IPS DF 6.9 (cell line): ENCODE measurements around the gene CLK2.

Experiments
- DNase-seq: peaks from one replicate; pipeline ENCODE4 v3.0.0-alpha.2; 2013; ENCODE audit warnings: low read depth, low spot score
- H3K27ac ChIP-seq: one replicate; pipeline ENCODE4 v1.5.1; 2013; ENCODE audit warnings: low read length, control low read depth
- H3K27me3 ChIP-seq: 2 replicates; pipeline ENCODE4 v1.6.1; 2013; ENCODE audit warnings: mild to moderate bottlenecking, low read length; ENCODE audit not compliant: control insufficient read depth, insufficient read depth
- H3K36me3 ChIP-seq: 2 replicates; pipeline ENCODE4 v1.6.1; 2013; ENCODE audit warnings: low read length; ENCODE audit not compliant: control insufficient read depth, insufficient read depth
- H3K4me1 ChIP-seq: 2 replicates; pipeline ENCODE4 v1.6.1; 2013; ENCODE audit warnings: low read length; ENCODE audit not compliant: control insufficient read depth, insufficient read depth
- H3K4me3 ChIP-seq: 2 replicates; pipeline ENCODE4 v1.5.1; 2013; ENCODE audit warnings: mild to moderate bottlenecking, low read length
- H3K9me3 ChIP-seq: 2 replicates; pipeline ENCODE4 v1.6.1; 2013; ENCODE audit warnings: low read length, inconsistent platforms; ENCODE audit not compliant: control insufficient read depth, insufficient read depth
- WGBS: extraction: QIAGEN DNeasy Blood & Tissue Kit; methylation state at CpG from one replicate; pipeline ENCODE4 v1.1.7; 2013; ENCODE audit warnings: mixed read lengths, missing lambda C conversion rate; ENCODE audit not compliant: insufficient read length, insufficient coverage; 5-methylcytosine and 5-hydroxymethylcytosine counted together

CLK2 gene

GRCh38 chr1:155309423-155310021 is 36.2 kb upstream of the CLK2 start:
- no peak overlapping the region for H3K27ac ChIP-seq
- H3K27me3 ChIP-seq = no peaks in the 10 kb centered on the region
- WGBS = no CpG with 5 or more reads among the region's 11 CpGs
- H3K36me3 ChIP-seq = peaks cover 14% of the 10 kb centered on the region
- no peaks in the 10 kb centered on the region for H3K9me3 ChIP-seq
- peaks cover 1% of the 10 kb centered on the region; the same call in 1 of the 2 replicates for H3K4me1 ChIP-seq
- H3K4me3 ChIP-seq = peak overlapping the region; percentile 76
- DNase-seq = no peak

DNA sequence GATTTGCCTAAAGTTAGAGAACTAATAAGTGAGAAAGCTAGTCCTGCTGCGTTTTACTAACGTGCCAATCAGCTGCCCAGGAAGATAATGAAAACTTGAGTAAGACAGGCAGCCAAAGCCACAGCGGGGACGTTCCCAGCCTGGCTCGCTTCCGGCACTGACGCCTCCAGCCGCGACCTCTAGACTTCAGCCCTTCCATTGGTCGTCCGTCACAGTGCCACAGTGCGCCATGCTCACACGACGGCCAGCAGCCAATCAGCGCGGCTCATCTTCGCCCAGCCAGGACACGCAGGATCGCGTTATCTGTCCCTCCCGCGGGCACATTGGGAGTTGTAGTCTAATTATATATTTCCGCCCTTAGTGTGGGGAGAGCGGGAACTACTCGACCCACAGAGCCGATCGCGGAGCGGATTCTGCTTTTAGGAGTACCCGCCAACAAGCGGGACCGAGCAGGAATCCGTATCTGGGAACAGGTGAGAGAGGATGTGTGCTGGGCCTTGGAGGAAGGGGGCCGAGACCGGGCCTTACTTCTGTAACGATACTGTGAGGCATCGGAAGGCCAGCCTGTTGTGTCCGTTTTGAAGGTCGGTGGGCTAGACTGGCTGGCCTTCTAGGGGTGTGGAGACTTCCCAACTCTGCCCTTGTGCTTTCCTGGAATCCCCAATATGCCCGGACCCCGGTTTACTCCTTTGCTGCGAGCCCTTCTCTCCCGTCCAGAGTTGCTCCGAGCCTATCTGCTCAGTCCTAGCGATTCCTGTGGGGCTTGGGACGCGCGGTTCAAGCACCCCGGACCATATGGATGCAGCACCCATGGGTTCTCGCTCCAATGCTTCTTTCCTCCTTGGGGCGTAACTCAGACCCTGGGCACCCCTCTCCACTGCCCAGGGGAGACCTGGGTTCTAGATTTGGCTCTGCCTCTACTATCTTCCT is 35.5 kb upstream of the CLK2 start, which contains the start of gene FDPS:
TSS of gene FDPS (plus strand) at position 374 of the 930 bp plus-strand sequence. CDS start 924 bp downstream, outside the sequence.
- peak; percentile 99 for DNase-seq
- no peak within 1 kb of the TSS for H3K27ac ChIP-seq
- peak within 1 kb of the TSS; percentile 76 for H3K4me3 ChIP-seq
- peaks cover 1% of the 10 kb centered on the region; the same call in 1 of the 2 replicates for H3K4me1 ChIP-seq
- H3K9me3 ChIP-seq = no peaks in the 10 kb centered on the region
- H3K36me3 ChIP-seq = peaks cover 10% of the 10 kb centered on the region
- no CpG with 5 or more reads among the region's 51 CpGs for WGBS
- H3K27me3 ChIP-seq = no peaks in the 10 kb centered on the region

- H3K27ac ChIP-seq = no peak overlapping the region
- H3K4me1 ChIP-seq = peaks cover 1% of the 10 kb centered on the region; the same call in 1 of the 2 replicates
- H3K9me3 ChIP-seq = no peaks in the 10 kb centered on the region
- H3K27me3 ChIP-seq = no peaks in the 10 kb centered on the region
- H3K4me3 ChIP-seq = no peak overlapping the region
- peaks cover 4% of the 10 kb centered on the region for H3K36me3 ChIP-seq
- no peak for DNase-seq
- no CpG with 5 or more reads among the region's 6 CpGs for WGBS
Observed at GRCh38 chr1:155307247-155307740, 34.0 kb upstream of the CLK2 start.

- Histone ChIP-seq H3K27ac (no peak overlapping the region), H3K36me3 (no peaks in the 10 kb centered on the region), H3K27me3 (no peaks in the 10 kb centered on the region), H3K4me3 (no peak overlapping the region), H3K4me1 (peaks cover 1% of the 10 kb centered on the region; the same call in 1 of the 2 replicates), H3K9me3 (no peaks in the 10 kb centered on the region)
- DNase-seq = no peak
- no CpG with 5 or more reads among the region's 7 CpGs for WGBS
Observed at GRCh38 chr1:155305881-155306391, 32.6 kb upstream of the CLK2 start.

DNA sequence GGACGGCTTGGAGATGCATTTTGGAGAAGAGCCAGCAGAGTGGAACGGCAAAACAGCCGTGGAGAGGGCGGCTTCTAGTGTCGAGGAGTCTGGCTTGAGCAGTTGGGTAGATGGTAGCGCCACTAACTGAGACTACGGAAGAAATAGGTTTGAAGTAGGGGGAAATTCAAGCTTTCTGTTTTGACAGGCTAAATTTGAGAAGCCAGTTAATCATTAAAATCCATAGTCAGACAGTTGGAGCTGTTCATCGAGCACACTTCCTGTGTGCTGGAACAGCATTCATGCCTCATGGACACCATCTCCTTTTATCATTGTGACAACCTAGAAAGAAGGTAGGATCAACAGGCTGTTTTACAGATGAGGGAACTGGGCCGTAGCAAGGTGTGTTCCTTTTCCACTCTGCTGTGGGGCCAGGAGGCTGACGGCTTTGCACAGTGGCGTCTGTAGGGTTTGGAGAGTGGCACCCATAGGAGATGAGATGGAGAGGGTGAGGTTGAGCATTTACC is 31.3 kb upstream of the CLK2 start:
- no peaks in the 10 kb centered on the region for H3K36me3 ChIP-seq
- H3K4me3 ChIP-seq = no peak overlapping the region
- DNase-seq = no peak
- no peak overlapping the region for H3K27ac ChIP-seq
- WGBS = no CpG with 5 or more reads among the region's 11 CpGs
- H3K27me3 ChIP-seq = no peaks in the 10 kb centered on the region
- no peaks in the 10 kb centered on the region for H3K9me3 ChIP-seq
- no peaks in the 10 kb centered on the region; the same call in 1 of the 2 replicates for H3K4me1 ChIP-seq

DNA sequence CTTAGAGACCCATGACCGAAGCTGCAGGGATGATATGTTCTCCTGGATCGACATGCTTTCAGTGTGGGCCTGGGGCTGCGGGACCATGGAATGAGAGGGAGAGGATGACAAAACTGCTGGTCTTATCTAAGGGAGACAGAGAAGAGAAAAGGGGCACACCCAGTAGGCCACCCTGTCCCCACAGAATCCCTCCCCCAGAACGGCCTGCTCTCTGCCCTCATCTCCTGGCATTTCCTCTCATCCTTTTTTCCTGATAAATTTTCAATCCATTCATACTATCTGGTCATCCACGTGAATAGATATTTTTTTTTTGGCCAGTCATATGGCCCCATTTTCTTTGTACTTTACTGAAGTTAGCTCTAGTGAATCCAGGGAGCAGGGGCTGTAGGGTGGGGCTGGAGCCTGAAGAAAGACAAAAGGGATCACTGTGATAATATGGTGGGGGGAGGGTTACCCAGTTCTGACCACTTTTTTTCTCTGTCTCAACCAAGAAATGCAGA is 28.1 kb upstream of the CLK2 start, which contains the start of gene PKLR:
TSS of gene PKLR (minus strand) at position 97 of the 500 bp plus-strand sequence. CDS start at position 54, 43 bp downstream.
- peaks cover 1% of the 10 kb centered on the region; the same call in 1 of the 2 replicates for H3K4me1 ChIP-seq
- no peaks in the 10 kb centered on the region for H3K36me3 ChIP-seq
- no peaks in the 10 kb centered on the region for H3K27me3 ChIP-seq
- H3K27ac ChIP-seq = no peak within 1 kb of the TSS
- DNase-seq = no peak
- H3K9me3 ChIP-seq = no peaks in the 10 kb centered on the region
- WGBS = no CpG with 5 or more reads among the region's 5 CpGs
- no peak within 1 kb of the TSS for H3K4me3 ChIP-seq

GRCh38 chr1:155300553-155301329 is 27.4 kb upstream of the CLK2 start:
- Histone ChIP-seq H3K9me3 (no peaks in the 10 kb centered on the region), H3K27me3 (no peaks in the 10 kb centered on the region), H3K4me3 (no peak overlapping the region), H3K27ac (no peak overlapping the region), H3K4me1 (peaks cover 3% of the 10 kb centered on the region; the same call in 1 of the 2 replicates), H3K36me3 (no peaks in the 10 kb centered on the region)
- WGBS = no CpG with 5 or more reads among the region's 9 CpGs
- DNase-seq = no peak

DNA sequence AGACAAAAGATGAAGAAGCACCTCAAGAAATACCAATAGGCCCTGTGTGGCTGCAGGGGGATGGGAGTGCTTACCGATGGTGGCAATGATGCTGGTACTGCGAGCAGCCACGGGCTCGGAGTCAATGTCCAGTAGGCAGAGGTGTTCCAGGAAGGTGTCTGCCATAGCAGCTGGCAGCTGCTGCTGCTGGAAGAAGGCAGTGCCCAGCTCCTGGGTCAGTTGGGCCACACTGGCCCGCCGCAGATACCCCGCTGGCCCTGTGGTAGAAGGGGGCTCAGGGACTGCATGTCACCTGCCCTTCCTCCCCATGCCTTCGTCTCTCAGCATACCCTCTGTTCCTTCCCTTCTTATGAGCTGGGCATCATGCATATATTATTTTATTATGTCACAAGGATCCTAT is 26.7 kb upstream of the CLK2 start:
- Histone ChIP-seq H3K4me3 (no peak overlapping the region), H3K4me1 (peaks cover 4% of the 10 kb centered on the region; the same call in 1 of the 2 replicates), H3K36me3 (no peaks in the 10 kb centered on the region), H3K27me3 (no peaks in the 10 kb centered on the region), H3K9me3 (no peaks in the 10 kb centered on the region), H3K27ac (no peak overlapping the region)
- WGBS = no CpG with 5 or more reads among the region's 8 CpGs
- DNase-seq = no peak

GRCh38 chr1:155297384-155297783 is 24.1 kb upstream of the CLK2 start:
- peaks cover 8% of the 10 kb centered on the region; the same call in 1 of the 2 replicates for H3K27me3 ChIP-seq
- WGBS = 100% methylated on average over 2 of the region's 7 CpGs
- no peak overlapping the region for H3K4me3 ChIP-seq

More at GRCh38 chr1:155297384-155297783, 24.1 kb upstream of the CLK2 start:
- no peaks in the 10 kb centered on the region for H3K36me3 ChIP-seq
- H3K4me1 ChIP-seq = peaks cover 8% of the 10 kb centered on the region; the same call in 1 of the 2 replicates
- H3K9me3 ChIP-seq = no peaks in the 10 kb centered on the region
- no peak overlapping the region for H3K27ac ChIP-seq
- DNase-seq = no peak
